H9 (cell line): Measurements from ENCODE around the gene RPS6KA4. TPM values are rescaled to one million over a fixed set of nuclear protein-coding genes. Genes with fewer than 3 reads are reported as not detected.

Experiments
- DNase-seq: peaks from one replicate; pipeline ENCODE4 v3.0.0-alpha.2; 2017
- H2AFZ ChIP-seq: one replicate; pipeline ENCODE4 v1.6.1; 2013; ENCODE audit warnings: mild to moderate bottlenecking, low read length, control low read depth, moderate library complexity
- H2AK5ac ChIP-seq: 2 replicates; pipeline ENCODE4 v1.6.1; 2013; ENCODE audit warnings: low read length, control low read depth, mixed read lengths; ENCODE audit not compliant: insufficient read length
- H2BK120ac ChIP-seq: one replicate; pipeline ENCODE4 v1.6.1; 2013; ENCODE audit warnings: low read depth, mild to moderate bottlenecking, low read length, control low read depth, inconsistent platforms; ENCODE audit not compliant: poor library complexity, severe bottlenecking
- H2BK12ac ChIP-seq: 2 replicates; pipeline ENCODE4 v1.6.1; 2013; ENCODE audit warnings: low read length, control low read depth, mixed read lengths, low read depth; ENCODE audit not compliant: insufficient read length
- H2BK15ac ChIP-seq: 2 replicates; pipeline ENCODE4 v1.6.1; 2013; ENCODE audit warnings: low read depth, low read length, control low read depth
- H2BK20ac ChIP-seq: one replicate; pipeline ENCODE4 v1.6.1; 2013; ENCODE audit warnings: low read depth, mild to moderate bottlenecking, low read length, control low read depth, inconsistent platforms; ENCODE audit not compliant: poor library complexity, severe bottlenecking
- H2BK5ac ChIP-seq: 2 replicates; pipeline ENCODE4 v1.6.1; 2013; ENCODE audit warnings: low read length, control low read depth, mixed read lengths; ENCODE audit not compliant: insufficient read length
- H3K14ac ChIP-seq: 2 replicates; pipeline ENCODE4 v1.6.1; 2013; ENCODE audit warnings: low read length, control low read depth; ENCODE audit not compliant: insufficient read depth
- H3K18ac ChIP-seq: 2 replicates; pipeline ENCODE4 v1.6.1; 2013; ENCODE audit warnings: low read depth, mild to moderate bottlenecking, mixed read lengths, low read length, control low read depth; ENCODE audit not compliant: insufficient read length
- H3K23ac ChIP-seq: 2 replicates; pipeline ENCODE4 v1.6.1; 2013; ENCODE audit warnings: low read length, control low read depth, mixed read lengths, low read depth; ENCODE audit not compliant: insufficient read length
- H3K23me2 ChIP-seq: 2 replicates; pipeline ENCODE4 v1.6.1; 2013; ENCODE audit warnings: low read depth, mild to moderate bottlenecking, mixed read lengths, low read length, control low read depth; ENCODE audit not compliant: insufficient read length, poor library complexity, severe bottlenecking
- H3K27ac ChIP-seq: 2 replicates; pipeline ENCODE4 v1.5.1; 2013; ENCODE audit warnings: low read length, control low read depth, mixed read lengths, low read depth; ENCODE audit not compliant: insufficient read length
- H3K27me3 ChIP-seq: 2 replicates; pipeline ENCODE4 v1.6.1; 2013; ENCODE audit warnings: low read length, control low read depth, inconsistent platforms; ENCODE audit not compliant: insufficient read depth
- H3K4ac ChIP-seq: 2 replicates; pipeline ENCODE4 v1.6.1; 2013; ENCODE audit warnings: low read depth, mild to moderate bottlenecking, control low read depth, inconsistent platforms, low read length, moderate library complexity
- H3K4me1 ChIP-seq: 2 replicates; pipeline ENCODE4 v1.6.1; 2013; ENCODE audit warnings: low read length, control low read depth, inconsistent platforms; ENCODE audit not compliant: insufficient read depth
- H3K4me2 ChIP-seq: 2 replicates; pipeline ENCODE4 v1.6.1; 2013; ENCODE audit warnings: low read length, control low read depth, mixed read lengths; ENCODE audit not compliant: insufficient read length, insufficient read depth
- H3K56ac ChIP-seq: 2 replicates; pipeline ENCODE4 v1.6.1; 2013; ENCODE audit warnings: low read depth, mild to moderate bottlenecking, mixed read lengths, low read length, control low read depth; ENCODE audit not compliant: insufficient read length
- H3K79me1 ChIP-seq: 2 replicates; pipeline ENCODE4 v1.6.1; 2013; ENCODE audit warnings: low read depth, mild to moderate bottlenecking, moderate library complexity, low read length, control low read depth, inconsistent platforms; ENCODE audit not compliant: insufficient read depth, poor library complexity, severe bottlenecking
- H3K79me2 ChIP-seq: 2 replicates; pipeline ENCODE4 v1.6.1; 2013; ENCODE audit warnings: low read length, control low read depth, inconsistent platforms; ENCODE audit not compliant: insufficient read depth
- H3K9ac ChIP-seq: 2 replicates; pipeline ENCODE4 v1.6.1; 2013; ENCODE audit warnings: low read length, control low read depth, mixed read lengths; ENCODE audit not compliant: insufficient read length; ENCODE audit errors: extremely low read depth
- H3K9me3 ChIP-seq: one replicate; pipeline ENCODE4 v1.6.1; 2013; ENCODE audit warnings: low read depth, low read length, inconsistent platforms; ENCODE audit not compliant: control insufficient read depth
- H3T11ph ChIP-seq: one replicate; pipeline ENCODE4 v1.6.1; 2013; ENCODE audit warnings: mild to moderate bottlenecking, low read length, control low read depth, inconsistent platforms
- H4K20me1 ChIP-seq: one replicate; pipeline ENCODE4 v1.6.1; 2013; ENCODE audit not compliant: control insufficient read depth, insufficient read length, insufficient read depth
- H4K5ac ChIP-seq: 2 replicates; pipeline ENCODE4 v1.6.1; 2013; ENCODE audit warnings: low read depth, mild to moderate bottlenecking, mixed read lengths, low read length, control low read depth; ENCODE audit not compliant: insufficient read length
- H4K8ac ChIP-seq: replicated peaks from 2 replicates; pipeline ENCODE4 v1.6.1; 2013; ENCODE audit warnings: low read length, control low read depth, mixed read lengths, low read depth; ENCODE audit not compliant: insufficient read length
- H4K91ac ChIP-seq: 2 replicates; pipeline ENCODE4 v1.6.1; 2013; ENCODE audit warnings: low read depth, mild to moderate bottlenecking, moderate library complexity, mixed read lengths, low read length, control low read depth; ENCODE audit not compliant: insufficient read length
- H3K27ac Mint-ChIP-seq, 3 experiments: 2 replicates in 2 of 3; 3 replicates in 1 of 3; pipeline ENCODE4 v1.8.0; 2020 to 2021; ENCODE audit warnings: mixed read lengths in 3 of 3, mild to moderate bottlenecking in 1 of 3, moderate library complexity in 1 of 3
- H3K27me3 Mint-ChIP-seq: 2 replicates; pipeline ENCODE4 v1.8.0; 2021; ENCODE audit warnings: low read depth, mild to moderate bottlenecking, moderate library complexity, mixed read lengths
- H3K36me3 Mint-ChIP-seq, 3 experiments: 2 replicates in 2 of 3; 3 replicates in 1 of 3; pipeline ENCODE4 v1.8.0; 2020 to 2021; ENCODE audit warnings: low read depth in 3 of 3, mixed read lengths in 3 of 3; ENCODE audit not compliant: insufficient read depth in 1 of 3
- H3K4me1 Mint-ChIP-seq, 2 experiments: 2 replicates each; pipeline ENCODE4 v1.8.0; 2020; ENCODE audit warnings: mixed read lengths in 2 of 2
- H3K4me3 Mint-ChIP-seq, 2 experiments: 2 replicates in 1 of 2; 3 replicates in 1 of 2; pipeline ENCODE4 v1.8.0; 2020 to 2021; ENCODE audit warnings: mild to moderate bottlenecking in 2 of 2, mixed read lengths in 2 of 2, moderate library complexity in 1 of 2
- H3K9me3 Mint-ChIP-seq, 2 experiments: 2 replicates in 1 of 2; 3 replicates in 1 of 2; pipeline ENCODE4 v1.8.0; 2020; ENCODE audit warnings: mild to moderate bottlenecking in 2 of 2, mixed read lengths in 2 of 2, moderate library complexity in 1 of 2
- WGBS: extraction: QIAGEN DNeasy Blood & Tissue Kit; methylation state at CpG from one replicate; pipeline ENCODE4 v1.1.7; 2013; ENCODE audit warnings: missing lambda C conversion rate, low lambda C conversion rate, mixed read lengths; ENCODE audit not compliant: insufficient read length; ENCODE audit errors: extremely low coverage; 5-methylcytosine and 5-hydroxymethylcytosine counted together
- total RNA-seq: library from RNA; stranded (reverse); gene quantifications from 2 replicates; pipeline ENCODE4 v1.2.1, GENCODE V29; 2021
- TF ChIP-seq, protein P1 (sequence below): fragments of 200-600 bp; sonication (generic); conservative IDR thresholded peaks from 3 replicates; pipeline ENCODE4 v1.8.0; 2021; ENCODE audit warnings: antibody characterized with exemption, mild to moderate bottlenecking

RPS6KA4 gene
- total RNA-seq, 1 experiment from 2014 or later: 10.8 TPM

- Histone ChIP-seq H2AK5ac (no peak overlapping the region), H3K14ac (peak overlapping the region; percentile 10; the same call in 1 of the 2 replicates), H3K9ac (no peak overlapping the region), H3K4me2 (peak overlapping the region; percentile 58), H3K79me1 (no peaks in the 10 kb centered on the region), H2BK12ac (no peak overlapping the region), H2AFZ (no peak overlapping the region), H4K20me1 (peaks cover 3% of the 10 kb centered on the region), H4K8ac (no peak overlapping the region), H3K56ac (no peak overlapping the region), H4K5ac (no peak overlapping the region), H3K23ac (no peak overlapping the region), H3K9me3 (no peaks in the 10 kb centered on the region), H3K23me2 (peaks cover 17% of the 10 kb centered on the region), H3K18ac (no peak overlapping the region), H3K27ac (no peak overlapping the region), H3K4ac (no peak overlapping the region), H4K91ac (no peak overlapping the region), H2BK5ac (no peak overlapping the region), H2BK120ac (no peak overlapping the region), H2BK20ac (no peak overlapping the region), H2BK15ac (no peak overlapping the region), H3T11ph (no peak overlapping the region), H3K79me2 (no peaks in the 10 kb centered on the region), H3K27me3 (no peaks in the 10 kb centered on the region), H3K4me1 (no peaks in the 10 kb centered on the region; the same call in 1 of the 2 replicates)
- no CpG with 5 or more reads among the region's 21 CpGs for WGBS
- H3K9me3 Mint-ChIP-seq: no peaks in the 10 kb centered on the region
- TF ChIP-seq, protein P1, sequence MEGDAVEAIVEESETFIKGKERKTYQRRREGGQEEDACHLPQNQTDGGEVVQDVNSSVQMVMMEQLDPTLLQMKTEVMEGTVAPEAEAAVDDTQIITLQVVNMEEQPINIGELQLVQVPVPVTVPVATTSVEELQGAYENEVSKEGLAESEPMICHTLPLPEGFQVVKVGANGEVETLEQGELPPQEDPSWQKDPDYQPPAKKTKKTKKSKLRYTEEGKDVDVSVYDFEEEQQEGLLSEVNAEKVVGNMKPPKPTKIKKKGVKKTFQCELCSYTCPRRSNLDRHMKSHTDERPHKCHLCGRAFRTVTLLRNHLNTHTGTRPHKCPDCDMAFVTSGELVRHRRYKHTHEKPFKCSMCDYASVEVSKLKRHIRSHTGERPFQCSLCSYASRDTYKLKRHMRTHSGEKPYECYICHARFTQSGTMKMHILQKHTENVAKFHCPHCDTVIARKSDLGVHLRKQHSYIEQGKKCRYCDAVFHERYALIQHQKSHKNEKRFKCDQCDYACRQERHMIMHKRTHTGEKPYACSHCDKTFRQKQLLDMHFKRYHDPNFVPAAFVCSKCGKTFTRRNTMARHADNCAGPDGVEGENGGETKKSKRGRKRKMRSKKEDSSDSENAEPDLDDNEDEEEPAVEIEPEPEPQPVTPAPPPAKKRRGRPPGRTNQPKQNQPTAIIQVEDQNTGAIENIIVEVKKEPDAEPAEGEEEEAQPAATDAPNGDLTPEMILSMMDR: no peak
- H3K36me3 Mint-ChIP-seq: 0 out of 7 replicates have a peak, but pooled peaks cover 0 to 2% (median 0%) of the 10 kb centered on the region in 3 experiments
- peak overlapping the region in 1 of 3 experiments; percentile 72; a peak in 1 of 7 replicates for H3K27ac Mint-ChIP-seq
- H3K4me3 Mint-ChIP-seq: peak overlapping the region; percentile 66 to 84
- peaks cover 18% of the 10 kb centered on the region for H3K27me3 Mint-ChIP-seq
- peaks cover 7 to 31% of the 10 kb centered on the region in 2 experiments for H3K4me1 Mint-ChIP-seq
- no peak for DNase-seq
Observed at GRCh38 chr11:64341429-64341828, 17.5 kb upstream of the RPS6KA4 start.
